ENCODE measurements around the gene SULT1C4.

GRCh38 chr2:108360776-108361468 lies 16.8 kb upstream of the SULT1C4 start:
- no peak for TF ChIP-seq CTCF (IDR thresholded peaks at IDR 0.05; ENCODE audit: insufficient read depth, low read length)
- no peak for TF ChIP-seq POLR2AphosphoS5 (IDR thresholded peaks at IDR 0.05; ENCODE audit: low read depth)
- no peak for TF ChIP-seq REST (IDR thresholded peaks at IDR 0.05; ENCODE audit: insufficient replicate concordance, low read depth)
- TF ChIP-seq SPI1 (IDR thresholded peaks at IDR 0.05; ENCODE audit: borderline replicate concordance, low read depth), result peak; percentile 19; the same call in 1 of the 2 replicates

Data from HL-60 (cell line).